Measurements from ENCODE around the gene UNC45B. TPM values are rescaled to one million over a fixed set of nuclear protein-coding genes. Genes with fewer than 3 reads are reported as not detected.

The UNC45B gene
- polyA plus RNA-seq, 1 donor from 2014 or later, result not detected

GRCh38 chr17:35142467-35142796, 5.2 kb upstream of the UNC45B start:
- H4K20me1 ChIP-seq (ENCODE audit: insufficient read depth), result no peaks in the 10 kb centered on the region
- no peaks in the 10 kb centered on the region for H3K9me3 ChIP-seq (ENCODE audit: low read length)
- peaks cover 10% of the 10 kb centered on the region for H3K79me2 ChIP-seq (replicated peaks; ENCODE audit: insufficient read depth, low read length)
- H2AFZ ChIP-seq (ENCODE audit: low read depth, low read length), result no peak overlapping the region
- no peaks in the 10 kb centered on the region for H3K9me2 ChIP-seq (ENCODE audit: insufficient read depth, low read length)
- H3K27ac ChIP-seq (ENCODE audit: low read length), result no peak overlapping the region
- H3K4me3 ChIP-seq (ENCODE audit: low read length), result peak overlapping the region; percentile 81
- H3K27me3 ChIP-seq (ENCODE audit: insufficient read depth, low read depth, low read length), result no peaks in the 10 kb centered on the region
- no peak overlapping the region for H3K4me2 ChIP-seq (ENCODE audit: low read length)
- TF ChIP-seq, protein P1, sequence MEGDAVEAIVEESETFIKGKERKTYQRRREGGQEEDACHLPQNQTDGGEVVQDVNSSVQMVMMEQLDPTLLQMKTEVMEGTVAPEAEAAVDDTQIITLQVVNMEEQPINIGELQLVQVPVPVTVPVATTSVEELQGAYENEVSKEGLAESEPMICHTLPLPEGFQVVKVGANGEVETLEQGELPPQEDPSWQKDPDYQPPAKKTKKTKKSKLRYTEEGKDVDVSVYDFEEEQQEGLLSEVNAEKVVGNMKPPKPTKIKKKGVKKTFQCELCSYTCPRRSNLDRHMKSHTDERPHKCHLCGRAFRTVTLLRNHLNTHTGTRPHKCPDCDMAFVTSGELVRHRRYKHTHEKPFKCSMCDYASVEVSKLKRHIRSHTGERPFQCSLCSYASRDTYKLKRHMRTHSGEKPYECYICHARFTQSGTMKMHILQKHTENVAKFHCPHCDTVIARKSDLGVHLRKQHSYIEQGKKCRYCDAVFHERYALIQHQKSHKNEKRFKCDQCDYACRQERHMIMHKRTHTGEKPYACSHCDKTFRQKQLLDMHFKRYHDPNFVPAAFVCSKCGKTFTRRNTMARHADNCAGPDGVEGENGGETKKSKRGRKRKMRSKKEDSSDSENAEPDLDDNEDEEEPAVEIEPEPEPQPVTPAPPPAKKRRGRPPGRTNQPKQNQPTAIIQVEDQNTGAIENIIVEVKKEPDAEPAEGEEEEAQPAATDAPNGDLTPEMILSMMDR (IDR thresholded peaks at IDR 0.05; ENCODE audit: poor library complexity, severe bottlenecking), result no peak
- peak; percentile 4 for TF ChIP-seq RAD21 (conservative IDR thresholded peaks at IDR 0.05)
- H3F3A ChIP-seq (ENCODE audit: insufficient read depth, low read length, poor library complexity, severe bottlenecking), result no peaks in the 10 kb centered on the region
- no peak overlapping the region for H3K9ac ChIP-seq (ENCODE audit: low read length)
- H3K36me3 ChIP-seq (ENCODE audit: insufficient read depth, low read length), result no peaks in the 10 kb centered on the region

DNA sequence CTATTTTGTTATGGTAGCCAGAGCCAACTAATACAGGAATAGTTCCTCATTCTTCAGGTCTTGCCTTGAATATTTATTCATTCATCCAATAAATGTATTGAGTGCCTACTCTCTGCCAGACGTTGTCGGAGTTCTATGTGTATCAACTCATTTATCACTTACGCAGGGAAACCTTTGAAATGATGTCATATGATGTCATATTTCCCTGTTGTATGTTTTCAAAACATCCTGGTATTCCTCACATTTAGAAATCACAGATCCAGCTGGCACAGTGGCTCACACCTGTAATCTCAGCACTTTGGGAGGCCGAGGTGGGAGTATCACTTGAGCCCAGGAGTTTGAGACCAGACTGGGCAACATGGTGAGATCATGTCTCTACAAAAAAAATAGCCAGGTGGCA, 2.8 kb upstream of the UNC45B start:
- Histone ChIP-seq H3F3A (ENCODE audit: insufficient read depth, low read length, poor library complexity, severe bottlenecking) (no peaks in the 10 kb centered on the region), H3K9me3 (ENCODE audit: low read length) (no peaks in the 10 kb centered on the region), H2AFZ (ENCODE audit: low read depth, low read length) (no peak overlapping the region), H4K20me1 (ENCODE audit: insufficient read depth) (no peaks in the 10 kb centered on the region), H3K79me2 (replicated peaks; ENCODE audit: insufficient read depth, low read length) (peaks cover 10% of the 10 kb centered on the region), H3K36me3 (ENCODE audit: insufficient read depth, low read length) (no peaks in the 10 kb centered on the region), H3K9me2 (ENCODE audit: insufficient read depth, low read length) (no peaks in the 10 kb centered on the region), H3K4me3 (ENCODE audit: low read length) (no peak overlapping the region), H3K27me3 (ENCODE audit: insufficient read depth, low read depth, low read length) (no peaks in the 10 kb centered on the region), H3K27ac (ENCODE audit: low read length) (no peak overlapping the region), H3K4me2 (ENCODE audit: low read length) (no peak overlapping the region), H3K9ac (ENCODE audit: low read length) (no peak overlapping the region)
- TF ChIP-seq EZH2 (IDR thresholded peaks at IDR 0.05; ENCODE audit: borderline replicate concordance, insufficient read depth, low read length, poor library complexity, severe bottlenecking) (no peak), RAD21 (conservative IDR thresholded peaks at IDR 0.05) (no peak), MXI1 (conservative IDR thresholded peaks at IDR 0.05; ENCODE audit: poor library complexity, severe bottlenecking) (no peak), EP300 (conservative IDR thresholded peaks at IDR 0.05; ENCODE audit: poor library complexity, severe bottlenecking) (no peak), TAF1 (IDR thresholded peaks at IDR 0.05; ENCODE audit: low read depth) (no peak), POLR2AphosphoS5 (IDR thresholded peaks at IDR 0.05) (no peak)
- TF ChIP-seq, protein P1 (IDR thresholded peaks at IDR 0.05; ENCODE audit: poor library complexity, severe bottlenecking), result no peak
- TF ChIP-seq, protein P2, sequence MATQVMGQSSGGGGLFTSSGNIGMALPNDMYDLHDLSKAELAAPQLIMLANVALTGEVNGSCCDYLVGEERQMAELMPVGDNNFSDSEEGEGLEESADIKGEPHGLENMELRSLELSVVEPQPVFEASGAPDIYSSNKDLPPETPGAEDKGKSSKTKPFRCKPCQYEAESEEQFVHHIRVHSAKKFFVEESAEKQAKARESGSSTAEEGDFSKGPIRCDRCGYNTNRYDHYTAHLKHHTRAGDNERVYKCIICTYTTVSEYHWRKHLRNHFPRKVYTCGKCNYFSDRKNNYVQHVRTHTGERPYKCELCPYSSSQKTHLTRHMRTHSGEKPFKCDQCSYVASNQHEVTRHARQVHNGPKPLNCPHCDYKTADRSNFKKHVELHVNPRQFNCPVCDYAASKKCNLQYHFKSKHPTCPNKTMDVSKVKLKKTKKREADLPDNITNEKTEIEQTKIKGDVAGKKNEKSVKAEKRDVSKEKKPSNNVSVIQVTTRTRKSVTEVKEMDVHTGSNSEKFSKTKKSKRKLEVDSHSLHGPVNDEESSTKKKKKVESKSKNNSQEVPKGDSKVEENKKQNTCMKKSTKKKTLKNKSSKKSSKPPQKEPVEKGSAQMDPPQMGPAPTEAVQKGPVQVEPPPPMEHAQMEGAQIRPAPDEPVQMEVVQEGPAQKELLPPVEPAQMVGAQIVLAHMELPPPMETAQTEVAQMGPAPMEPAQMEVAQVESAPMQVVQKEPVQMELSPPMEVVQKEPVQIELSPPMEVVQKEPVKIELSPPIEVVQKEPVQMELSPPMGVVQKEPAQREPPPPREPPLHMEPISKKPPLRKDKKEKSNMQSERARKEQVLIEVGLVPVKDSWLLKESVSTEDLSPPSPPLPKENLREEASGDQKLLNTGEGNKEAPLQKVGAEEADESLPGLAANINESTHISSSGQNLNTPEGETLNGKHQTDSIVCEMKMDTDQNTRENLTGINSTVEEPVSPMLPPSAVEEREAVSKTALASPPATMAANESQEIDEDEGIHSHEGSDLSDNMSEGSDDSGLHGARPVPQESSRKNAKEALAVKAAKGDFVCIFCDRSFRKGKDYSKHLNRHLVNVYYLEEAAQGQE (IDR thresholded peaks at IDR 0.05; ENCODE audit: borderline replicate concordance), result no peak
